ENCODE results near the gene PROKR1.

The PROKR1 gene

GRCh38 chr2:68605939-68606338, 37.4 kb upstream of the PROKR1 start:
- no peak overlapping the region for H3K27ac ChIP-seq
- no peak for TF ChIP-seq CTCF (IDR thresholded peaks at IDR 0.05)
- no peak for TF ChIP-seq ZFX (IDR thresholded peaks at IDR 0.05; ENCODE audit: borderline replicate concordance)

GRCh38 chr2:68606759-68607158, 36.6 kb upstream of the PROKR1 start:
- no peak overlapping the region for H3K27ac ChIP-seq
- no peak for TF ChIP-seq CTCF (IDR thresholded peaks at IDR 0.05)
- no peak for TF ChIP-seq ZFX (IDR thresholded peaks at IDR 0.05; ENCODE audit: borderline replicate concordance)

- H3K27ac ChIP-seq, result no peak overlapping the region
- TF ChIP-seq ZFX (IDR thresholded peaks at IDR 0.05; ENCODE audit: borderline replicate concordance) (no peak), CTCF (IDR thresholded peaks at IDR 0.05) (no peak)
Observed at GRCh38 chr2:68607837-68608236, 35.5 kb upstream of the PROKR1 start.

- no peak overlapping the region for H3K27ac ChIP-seq
- TF ChIP-seq CTCF (IDR thresholded peaks at IDR 0.05) (no peak), ZFX (IDR thresholded peaks at IDR 0.05; ENCODE audit: borderline replicate concordance) (no peak)
Observed at GRCh38 chr2:68612765-68613519, 30.4 kb upstream of the PROKR1 start.

- no peak overlapping the region for H3K27ac ChIP-seq
- no peak for TF ChIP-seq CTCF (IDR thresholded peaks at IDR 0.05)
- no peak for TF ChIP-seq ZFX (IDR thresholded peaks at IDR 0.05; ENCODE audit: borderline replicate concordance)
Observed at GRCh38 chr2:68620772-68621171, 22.6 kb upstream of the PROKR1 start.

GRCh38 chr2:68623820-68624219, 19.6 kb upstream of the PROKR1 start:
- H3K27ac ChIP-seq, result no peak overlapping the region
- no peak for TF ChIP-seq ZFX (IDR thresholded peaks at IDR 0.05; ENCODE audit: borderline replicate concordance)
- TF ChIP-seq CTCF (IDR thresholded peaks at IDR 0.05), result no peak

- TF ChIP-seq ZFX (IDR thresholded peaks at IDR 0.05; ENCODE audit: borderline replicate concordance) (no peak), CTCF (IDR thresholded peaks at IDR 0.05) (no peak)
- no peak overlapping the region for H3K27ac ChIP-seq
Observed at GRCh38 chr2:68627615-68628014, 15.8 kb upstream of the PROKR1 start.
